GM21390 (cell line): ENCODE data around the gene KIF2C.
"Not testable (repeated sequence)": the region's sequence is repeated elsewhere in the genome, so short reads cannot be mapped to it uniquely, and the experiment has no call there.

Experiments
- ATAC-seq: cut with Tn5 transposase; IDR thresholded peaks from one replicate; pipeline ENCODE4 v1.9.1; 2021; ENCODE audit not compliant: unreplicated experiment

KIF2C gene

GRCh38 chr1:44810101-44810761 is 70.6 kb downstream of the KIF2C start:
- no peak for ATAC-seq

GRCh38 chr1:44810762-44811105 is 71.1 kb downstream of the KIF2C start:
- ATAC-seq = not testable (repeated sequence)

GRCh38 chr1:44811234-44811633 is 71.6 kb downstream of the KIF2C start:
- no peak for ATAC-seq

- no peak for ATAC-seq
These were observed 73.3 kb downstream of the KIF2C start for GRCh38 chr1:44812822-44813543.

GRCh38 chr1:44815926-44816325 is 76.3 kb downstream of the KIF2C start:
- ATAC-seq = not testable (repeated sequence)

GRCh38 chr1:44817307-44817706 is 77.7 kb downstream of the KIF2C start:
- no peak for ATAC-seq
